HL-60/S4 treated with phorbol 12-myristate 13-acetate at 8.2 ng/mL for 4 days and 3 days (cell line): ENCODE results near the gene F12.
"Not testable (repeated sequence)": the region's sequence is repeated elsewhere in the genome, so short reads cannot be mapped to it uniquely, and the experiment has no call there.

Experiments used
- in situ Hi-C: fragments of 300-500 bp; cut with MboI; formaldehyde crosslinking; loops from 2 replicates; pipeline ENCODE4 v1.15.0; 2022; ENCODE audit warnings: low sequenced_read_pairs

The F12 gene

DNA sequence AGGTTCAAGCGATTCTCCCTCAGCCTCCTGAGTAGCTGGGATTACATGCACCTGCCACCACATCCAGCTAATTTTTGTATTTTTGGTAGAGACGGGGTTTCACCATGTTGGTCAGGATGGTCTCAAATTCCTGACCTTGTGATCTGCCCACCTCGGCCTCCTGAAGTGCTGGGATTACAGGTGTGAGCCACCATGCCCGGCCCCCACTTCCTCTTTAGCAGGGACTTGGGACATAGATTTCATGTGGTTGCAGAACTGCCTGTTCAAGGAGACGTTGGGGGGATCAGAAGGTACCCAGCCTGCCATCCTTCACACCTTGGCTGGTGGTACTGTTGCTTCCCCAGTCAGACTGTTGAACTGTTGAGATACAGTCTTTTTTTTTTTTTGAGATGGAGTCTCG, 7.7 kb upstream of the F12 start:
- in situ Hi-C loops: not testable (repeated sequence)

GRCh38 chr5:177414481-177414880, 5.1 kb upstream of the F12 start:
- in situ Hi-C loops: no loop called here

DNA sequence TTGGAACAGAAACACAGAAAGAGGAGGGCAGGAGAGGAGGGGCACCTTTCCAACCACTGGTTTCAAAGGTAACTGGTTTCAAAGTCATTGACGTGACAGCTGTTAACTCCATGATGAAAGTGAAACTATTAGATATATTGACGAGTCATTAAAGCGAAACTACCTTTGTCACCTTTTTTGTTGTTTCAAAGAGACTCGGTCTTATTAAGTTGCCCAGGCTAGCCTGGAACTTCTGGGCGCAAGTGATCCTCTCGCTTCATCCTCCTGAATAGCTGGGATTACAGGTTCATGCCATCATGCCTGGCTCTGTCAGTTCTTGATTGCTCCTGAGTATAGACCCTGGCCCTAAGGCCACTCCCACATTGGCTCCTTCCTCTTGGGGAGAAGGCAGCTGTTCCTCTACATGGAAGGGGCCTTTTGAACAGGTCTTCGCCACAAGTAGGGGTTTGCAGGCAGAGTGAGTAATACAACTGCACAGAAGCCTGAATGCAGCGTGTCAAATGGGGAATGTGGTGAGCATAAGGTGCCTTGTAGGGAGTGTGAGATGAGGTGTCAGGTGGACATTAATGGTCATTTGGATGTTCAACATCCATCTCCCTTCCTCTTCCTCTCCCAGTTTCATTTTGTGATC, 3.4 kb upstream of the F12 start:
- in situ Hi-C loops: no loop called here

GRCh38 chr5:177410575-177410974, 1.2 kb upstream of the F12 start:
- in situ Hi-C loops: no loop called here

GRCh38 chr5:177405805-177406204, 3.6 kb downstream of the F12 start:
- in situ Hi-C loops: no loop called here

- in situ Hi-C loops: no loop called here
Observed at GRCh38 chr5:177405312-177405711, 4.1 kb downstream of the F12 start.

DNA sequence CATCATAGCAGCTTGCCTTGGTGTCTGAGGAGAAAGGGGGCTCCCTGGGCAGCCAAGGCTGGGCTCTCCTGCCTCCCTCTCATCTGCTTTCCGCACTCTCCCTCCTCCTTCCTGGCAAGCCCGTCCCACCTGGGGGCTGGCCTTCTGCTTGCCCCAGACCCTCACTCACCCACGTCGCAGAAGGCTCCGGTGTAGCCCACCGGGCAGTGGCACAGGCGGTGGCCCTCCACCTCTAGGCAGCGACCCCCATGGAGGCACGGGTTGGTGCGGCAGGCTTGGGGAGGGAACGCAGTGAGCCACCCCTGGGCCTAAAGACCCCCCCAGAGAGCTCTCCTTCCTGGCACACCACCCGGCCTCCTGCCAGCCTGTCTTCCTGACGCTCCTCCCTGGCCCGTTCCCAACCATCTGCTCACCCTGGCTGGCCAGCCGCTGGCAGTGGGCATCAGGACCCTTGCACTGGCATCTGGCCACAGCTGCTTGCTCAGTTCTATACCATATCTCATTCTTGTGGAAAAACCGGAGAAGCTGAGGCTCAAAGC, 4.7 kb downstream of the F12 start:
- in situ Hi-C loops: no loop called here

DNA sequence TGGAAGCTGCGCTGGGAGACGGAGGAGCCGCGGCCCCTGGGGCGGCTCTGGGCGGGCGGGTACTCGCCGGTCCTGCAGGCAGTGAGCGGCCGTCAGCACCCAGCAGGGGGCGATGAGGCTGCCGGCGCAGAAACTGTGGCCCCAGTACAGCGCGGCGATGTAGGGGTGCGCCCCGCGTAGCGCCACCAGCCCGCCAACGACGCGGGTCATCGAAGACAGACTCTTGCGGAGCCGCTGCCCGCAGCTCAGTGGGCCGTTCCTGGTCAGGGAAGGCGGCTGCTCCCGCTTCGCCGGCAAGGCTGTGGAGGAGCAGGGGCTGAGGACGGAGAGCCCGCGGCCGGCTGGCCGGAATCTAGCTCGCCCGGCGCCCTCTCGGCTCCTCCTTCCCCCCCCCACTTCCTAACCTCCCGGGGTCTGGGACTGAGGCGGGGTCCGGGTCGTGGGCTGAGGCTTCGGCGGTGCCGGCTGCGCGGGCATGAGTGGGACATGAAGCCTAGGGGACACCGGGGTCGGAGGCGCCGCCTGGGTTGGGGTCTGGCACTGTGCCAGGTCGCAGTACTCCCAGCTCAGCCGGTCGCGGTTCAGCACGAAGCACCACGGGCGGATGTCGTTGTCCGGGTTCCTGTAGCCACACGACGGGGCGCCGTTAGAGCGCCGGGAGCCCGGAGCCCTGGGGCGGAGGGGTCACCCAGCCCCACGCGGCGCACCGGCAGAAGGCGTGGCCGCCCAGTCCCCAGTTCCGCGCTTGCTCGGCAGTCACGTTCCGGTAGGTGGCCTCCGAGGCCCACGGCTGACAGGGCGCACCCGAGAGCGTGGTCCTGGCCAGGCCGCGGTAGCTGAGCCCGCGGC, 5.3 kb downstream of the F12 start:
- in situ Hi-C loops: no loop called here

- in situ Hi-C loops: no loop called here
Observed at GRCh38 chr5:177403102-177403791, 6.1 kb downstream of the F12 start.

DNA sequence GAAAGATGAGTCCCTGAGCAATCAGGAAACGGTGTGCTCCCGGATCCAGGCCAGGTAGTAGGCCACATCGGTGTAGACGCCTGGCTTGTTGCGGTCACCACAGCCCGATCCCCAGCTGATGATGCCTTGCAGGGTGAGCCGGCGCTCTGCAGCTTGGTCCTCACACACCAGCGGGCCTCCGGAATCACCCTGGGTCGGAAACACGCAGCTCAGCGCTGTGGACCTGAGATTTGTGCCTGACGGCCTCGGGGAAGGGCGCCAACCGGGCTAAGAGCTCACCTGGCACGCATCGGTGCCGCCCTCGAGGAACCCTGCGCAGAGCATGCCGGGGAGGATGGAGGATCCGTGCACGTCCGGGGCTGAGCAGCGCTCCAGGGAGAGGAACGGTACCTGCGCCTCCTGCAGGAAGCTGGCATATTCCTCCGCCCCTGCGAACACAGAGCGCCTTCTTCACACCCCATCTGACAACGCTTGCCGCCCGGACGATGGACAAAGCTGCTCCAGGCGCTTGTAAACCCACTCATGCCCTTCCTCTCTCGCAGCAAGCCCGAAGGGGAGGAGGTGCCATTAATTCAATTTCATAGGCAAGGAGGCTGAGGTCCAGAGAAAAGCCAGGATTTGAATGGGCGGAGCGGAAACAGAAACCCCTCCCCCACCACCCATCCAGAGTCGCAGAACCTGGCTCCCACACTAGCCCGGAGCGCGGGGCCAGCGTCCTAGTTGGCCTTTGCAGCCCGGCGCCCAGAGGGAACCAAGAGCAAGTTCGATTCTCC, 6.9 kb downstream of the F12 start:
- in situ Hi-C loops: no loop called here

DNA sequence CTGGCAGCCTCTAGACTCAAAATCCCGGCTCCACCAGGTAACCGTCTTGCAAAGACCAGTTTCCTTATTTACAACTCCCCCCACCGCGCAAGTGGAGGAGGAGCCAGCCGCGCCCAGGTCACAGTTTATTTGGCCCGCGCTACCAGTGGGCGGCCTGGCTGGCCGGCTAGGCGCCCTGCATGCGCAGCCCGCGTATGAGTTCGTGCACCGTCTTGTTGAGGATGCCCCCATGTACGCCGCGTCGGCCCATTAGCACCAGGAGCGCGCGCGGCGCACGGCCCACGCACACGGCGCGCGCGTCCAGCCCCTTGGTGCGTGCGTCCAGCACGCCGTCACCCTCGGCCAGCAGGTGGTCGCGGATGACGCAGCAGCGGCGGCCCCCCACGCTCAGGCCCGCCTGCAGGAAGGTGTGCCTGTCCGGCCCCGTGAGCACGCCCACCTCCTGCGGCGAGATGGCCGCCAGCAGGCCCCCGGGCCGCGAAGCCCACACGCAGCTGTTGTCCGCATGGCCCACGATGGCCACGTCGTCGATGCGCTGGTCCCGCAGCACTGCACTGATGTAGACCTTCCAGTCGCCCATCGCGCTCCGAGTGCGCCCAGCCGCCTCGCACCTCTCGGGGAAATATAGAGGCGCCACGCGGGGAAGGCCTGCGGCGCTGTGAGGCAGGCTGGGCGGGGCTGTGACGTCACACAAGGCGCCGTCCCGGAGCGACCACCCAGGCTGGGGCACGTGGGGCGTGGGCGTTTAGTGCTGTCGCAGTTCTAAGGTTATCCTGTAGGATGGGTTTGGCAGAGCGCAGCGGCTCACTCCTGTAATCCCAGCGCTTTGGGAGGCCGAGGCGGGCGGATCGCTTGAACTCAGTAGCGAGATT, 9.1 kb downstream of the F12 start, which contains the start of gene PFN3:
PFN3 (minus strand) TSS at position 665 of the 872 bp plus-strand sequence; CDS start at position 580, 85 bp downstream.
- in situ Hi-C loops: no loop called here

- in situ Hi-C loops: no loop called here
Observed at GRCh38 chr5:177397875-177398390, 11.4 kb downstream of the F12 start.

DNA sequence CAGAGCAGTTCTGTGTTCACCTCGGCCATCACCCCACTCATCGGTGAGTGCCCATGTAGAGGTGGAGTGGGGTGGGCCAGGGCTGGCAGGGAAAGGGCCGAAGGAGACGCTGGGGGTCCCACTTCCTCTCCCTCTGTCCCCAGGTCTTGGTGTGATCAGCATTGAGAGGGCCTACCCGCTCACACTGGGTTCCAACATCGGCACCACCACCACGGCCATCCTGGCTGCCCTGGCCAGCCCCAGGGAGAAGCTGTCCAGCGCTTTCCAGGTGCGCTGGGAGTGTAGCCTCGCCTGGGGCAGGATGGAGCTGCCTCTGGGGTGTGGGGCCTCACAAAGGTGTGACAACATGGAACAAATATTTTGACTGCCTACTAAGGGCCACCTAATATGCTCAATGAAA, 12.6 kb downstream of the F12 start:
- in situ Hi-C loops: no loop called here

- in situ Hi-C loops: no loop called here
Observed at GRCh38 chr5:177396078-177396477, 13.3 kb downstream of the F12 start.

GRCh38 chr5:177393990-177394389, 15.4 kb downstream of the F12 start:
- in situ Hi-C loops: no loop called here

DNA sequence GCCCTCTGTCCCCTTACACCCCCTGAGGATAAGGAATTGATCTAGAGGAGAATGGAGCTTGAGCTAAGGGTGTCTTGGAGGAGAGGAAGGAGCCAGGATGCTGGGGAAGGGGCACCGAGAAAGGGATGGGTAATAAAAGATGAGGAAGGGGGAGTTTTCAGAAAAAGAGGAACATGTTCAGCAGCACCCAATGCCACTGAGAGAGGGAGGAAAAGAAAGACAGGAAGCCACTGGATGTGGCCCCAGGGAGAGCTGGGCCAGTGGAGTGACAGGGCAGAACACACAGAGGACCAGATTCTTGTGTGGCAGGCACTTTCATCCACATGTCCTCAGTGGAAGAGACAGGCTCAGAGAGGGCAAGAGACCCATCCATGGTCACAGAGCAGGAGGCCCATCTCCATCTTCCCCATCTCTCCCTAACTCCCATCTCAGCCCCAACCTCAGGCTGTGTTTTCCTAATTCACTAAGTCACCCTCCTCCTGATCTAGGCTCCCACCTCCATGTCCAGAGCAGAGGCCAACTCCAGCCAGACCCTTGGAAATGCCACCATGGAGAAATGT, 16.1 kb downstream of the F12 start:
- in situ Hi-C loops: no loop called here

GRCh38 chr5:177392765-177393164, 16.6 kb downstream of the F12 start:
- in situ Hi-C loops: no loop called here

DNA sequence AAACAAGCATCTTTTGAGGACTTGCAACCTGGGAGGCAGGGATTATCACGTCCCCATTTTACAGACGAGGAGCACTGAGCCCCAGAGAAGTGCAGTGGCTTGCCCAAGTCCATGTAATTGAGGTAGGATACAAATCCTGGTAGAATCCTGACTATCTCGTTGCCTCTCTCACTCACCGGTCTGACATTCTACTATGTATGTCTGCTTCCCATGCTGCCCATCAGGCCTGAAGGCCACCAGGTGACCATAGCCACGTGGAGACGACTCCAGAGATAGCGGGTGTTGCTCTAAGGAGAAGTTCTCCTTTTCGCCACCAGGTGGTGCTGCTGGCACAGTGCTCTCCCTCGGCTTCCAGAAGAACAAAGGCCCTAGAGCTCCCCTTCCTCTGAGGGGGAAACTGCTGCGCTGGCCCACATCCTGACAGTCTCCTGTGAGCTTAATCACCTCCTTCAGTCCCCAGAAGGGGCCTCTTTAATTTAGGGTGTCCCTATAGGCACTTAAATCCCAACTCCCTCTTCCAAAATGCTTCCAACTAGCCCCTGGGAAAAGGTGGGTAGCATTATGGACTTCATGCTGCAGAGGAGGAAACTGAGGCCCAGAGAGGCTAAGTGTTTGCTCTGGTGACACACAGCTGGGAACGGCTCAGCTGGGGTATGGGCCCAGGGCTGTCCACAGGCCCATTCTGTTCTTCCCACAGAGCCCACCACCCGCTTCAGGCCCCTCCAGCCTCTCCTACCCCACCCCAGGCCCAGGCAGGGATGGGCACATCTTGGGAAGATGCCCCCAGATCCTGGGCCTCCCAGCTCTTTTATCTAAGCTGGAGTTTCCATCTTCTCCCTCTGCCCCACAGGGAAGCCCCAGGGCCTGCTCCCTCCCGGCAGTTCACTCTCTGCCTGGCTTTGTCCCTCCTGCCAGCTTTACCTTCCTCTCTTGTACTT, 18.7 kb downstream of the F12 start:
- in situ Hi-C loops: no loop called here
